ENCODE measurements around the gene FYB1. TPM values are rescaled to one million over a fixed set of nuclear protein-coding genes. Genes with fewer than 3 reads are reported as not detected.
"Not testable (repeated sequence)": the region's sequence is repeated elsewhere in the genome, so short reads cannot be mapped to it uniquely, and the experiment has no call there.

Gene FYB1
- total RNA-seq, 2 experiments from 2014 or later = 82.8 to 83.0 TPM

DNA sequence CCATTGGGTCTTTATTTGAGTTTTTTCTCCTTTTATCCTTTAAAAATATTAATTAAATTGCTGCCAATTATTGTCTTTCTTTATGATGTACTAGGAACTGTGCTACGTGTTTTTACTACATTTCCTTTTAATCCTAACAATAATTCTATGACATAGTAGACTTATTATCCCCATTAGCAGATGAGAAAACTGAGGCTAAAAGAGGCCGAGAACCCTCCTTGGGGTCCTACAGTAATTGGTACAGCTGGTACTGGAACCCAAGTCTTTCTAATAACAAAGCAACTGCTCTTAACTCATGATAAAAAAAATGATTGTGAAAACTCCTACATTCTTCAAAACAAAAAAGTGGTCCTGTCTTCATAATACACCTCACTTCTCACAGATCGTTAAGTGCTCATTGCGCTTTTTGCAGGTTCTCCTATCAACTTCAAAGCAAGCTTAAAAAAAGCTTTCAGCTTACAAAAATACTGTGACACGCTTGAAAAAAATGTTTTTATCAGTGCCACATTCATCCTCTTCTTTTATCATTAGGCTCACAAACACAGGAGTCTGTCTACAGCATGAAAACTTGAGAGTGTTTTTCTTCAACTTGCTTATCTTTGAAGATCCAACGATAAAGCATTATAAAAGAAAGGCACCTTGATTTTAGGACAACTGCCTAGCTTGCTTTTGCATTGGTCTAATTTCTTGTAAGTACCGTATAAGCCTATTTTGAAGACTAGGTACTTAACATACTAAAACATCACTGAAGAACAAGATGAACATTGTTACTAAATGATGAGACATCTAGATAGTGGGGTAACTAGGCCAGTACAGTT, 32.4 kb downstream of the FYB1 start:
- intact Hi-C loops (cut with micrococcal nuclease) = loop anchor here (1.0 kb wide), 1 partner anchor 10 kb away; no protein-coding TSS in a partner anchor
- Mint-ChIP-seq H3K36me3 (ENCODE audit: low read depth) (peaks cover 10% of the 10 kb centered on the region), H3K27ac (peak overlapping the region; percentile 96), H3K27me3 (no peaks in the 10 kb centered on the region), H3K4me1 (ENCODE audit: low read depth) (peaks cover 85% of the 10 kb centered on the region), H3K9me3 (no peaks in the 10 kb centered on the region), H3K4me3 (peak overlapping the region; percentile 72)
- ATAC-seq = no peak
- ChIA-PET CTCF (interaction anchor here (0.6 to 2.5 kb wide), 14 partner anchors 8 to 96 kb away, joined by 3 to 14 read pairs (median 4); no protein-coding TSS in a partner anchor), POLR2A (interaction anchor here (0.7 to 18.3 kb wide), 9 partner anchors 9 to 115 kb away, joined by 3 to 202 read pairs (median 5); partner anchors contain the start of gene RICTOR)
- TF ChIP-seq, protein P1, sequence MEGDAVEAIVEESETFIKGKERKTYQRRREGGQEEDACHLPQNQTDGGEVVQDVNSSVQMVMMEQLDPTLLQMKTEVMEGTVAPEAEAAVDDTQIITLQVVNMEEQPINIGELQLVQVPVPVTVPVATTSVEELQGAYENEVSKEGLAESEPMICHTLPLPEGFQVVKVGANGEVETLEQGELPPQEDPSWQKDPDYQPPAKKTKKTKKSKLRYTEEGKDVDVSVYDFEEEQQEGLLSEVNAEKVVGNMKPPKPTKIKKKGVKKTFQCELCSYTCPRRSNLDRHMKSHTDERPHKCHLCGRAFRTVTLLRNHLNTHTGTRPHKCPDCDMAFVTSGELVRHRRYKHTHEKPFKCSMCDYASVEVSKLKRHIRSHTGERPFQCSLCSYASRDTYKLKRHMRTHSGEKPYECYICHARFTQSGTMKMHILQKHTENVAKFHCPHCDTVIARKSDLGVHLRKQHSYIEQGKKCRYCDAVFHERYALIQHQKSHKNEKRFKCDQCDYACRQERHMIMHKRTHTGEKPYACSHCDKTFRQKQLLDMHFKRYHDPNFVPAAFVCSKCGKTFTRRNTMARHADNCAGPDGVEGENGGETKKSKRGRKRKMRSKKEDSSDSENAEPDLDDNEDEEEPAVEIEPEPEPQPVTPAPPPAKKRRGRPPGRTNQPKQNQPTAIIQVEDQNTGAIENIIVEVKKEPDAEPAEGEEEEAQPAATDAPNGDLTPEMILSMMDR (IDR thresholded peaks at IDR 0.05) = no peak
- no peak for DNase-seq

DNA sequence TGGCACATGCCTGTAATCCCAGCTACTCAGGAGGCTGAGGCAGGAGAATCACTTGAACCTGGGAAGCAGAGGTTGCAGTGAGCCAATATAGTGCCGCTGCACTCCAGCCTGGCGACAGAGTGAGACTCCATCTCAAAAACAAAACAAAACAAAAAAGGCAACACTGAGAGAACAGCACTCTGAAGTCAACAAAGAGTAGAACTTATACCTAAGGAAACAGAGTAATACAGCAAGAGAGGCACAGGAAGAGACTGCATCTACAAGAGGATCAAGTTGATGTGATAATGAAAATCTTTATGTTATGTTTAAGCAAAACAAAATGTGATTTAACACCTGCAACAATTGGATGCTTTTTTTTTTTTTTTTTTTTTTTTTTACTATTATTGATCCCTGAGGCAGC, 33.1 kb downstream of the FYB1 start:
- TF ChIP-seq, protein P1 (IDR thresholded peaks at IDR 0.05) = no peak
- ChIA-PET POLR2A (interaction anchor here (1.2 to 18.3 kb wide), 4 partner anchors 10 to 21 kb away, joined by 3 to 202 read pairs (median 6); no protein-coding TSS in a partner anchor), CTCF (interaction anchor here (1.0 to 2.5 kb wide), 10 partner anchors 8 to 105 kb away, joined by 3 to 9 read pairs (median 4); no protein-coding TSS in a partner anchor)
- Mint-ChIP-seq H3K4me3 (peak overlapping the region; percentile 72), H3K36me3 (ENCODE audit: low read depth) (peaks cover 12% of the 10 kb centered on the region), H3K27me3 (no peaks in the 10 kb centered on the region), H3K4me1 (ENCODE audit: low read depth) (peaks cover 85% of the 10 kb centered on the region), H3K27ac (peak overlapping the region; percentile 96), H3K9me3 (no peaks in the 10 kb centered on the region)
- intact Hi-C loops (cut with micrococcal nuclease) = no loop called here
- ATAC-seq = peak; percentile 8
- DNase-seq = no peak

DNA sequence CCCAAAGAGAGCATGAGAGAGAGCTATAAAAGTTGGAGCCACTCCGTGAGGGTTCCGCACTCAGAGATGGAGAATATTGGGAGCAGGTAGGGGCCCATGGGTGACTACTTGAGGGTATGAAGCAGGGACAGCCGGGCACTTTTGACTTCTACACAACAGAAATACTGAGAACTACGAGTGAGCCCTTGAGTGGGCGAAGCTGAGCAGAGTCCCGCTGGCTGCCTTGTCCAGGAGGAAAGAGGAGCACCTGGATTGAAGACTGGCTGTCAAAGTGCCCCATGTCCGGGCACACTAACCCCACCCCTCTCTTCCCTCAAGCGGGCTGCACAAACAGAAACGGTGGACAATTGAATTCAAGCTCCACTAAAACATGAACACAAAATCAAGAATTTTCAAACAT, 33.6 kb downstream of the FYB1 start:
- ATAC-seq = peak; percentile 10
- POLR2A ChIA-PET = interaction anchor here (1.2 to 18.3 kb wide), 3 partner anchors 10 to 20 kb away, joined by 3 to 202 read pairs (median 7); no protein-coding TSS in a partner anchor
- H3K4me1 Mint-ChIP-seq (ENCODE audit: low read depth) = peaks cover 85% of the 10 kb centered on the region
- TF ChIP-seq, protein P1 (IDR thresholded peaks at IDR 0.05) = no peak
- intact Hi-C loops (cut with micrococcal nuclease) = no loop called here
- no peaks in the 10 kb centered on the region for H3K9me3 Mint-ChIP-seq
- H3K4me3 Mint-ChIP-seq = peak overlapping the region; percentile 72
- peak; percentile 35 for DNase-seq
- H3K27ac Mint-ChIP-seq = peak overlapping the region; percentile 96
- CTCF ChIA-PET = interaction anchor here (1.2 to 2.5 kb wide), 5 partner anchors 14 to 105 kb away, joined by 3 to 9 read pairs (median 4); no protein-coding TSS in a partner anchor
- H3K36me3 Mint-ChIP-seq (ENCODE audit: low read depth) = peaks cover 12% of the 10 kb centered on the region
- no peaks in the 10 kb centered on the region for H3K27me3 Mint-ChIP-seq

DNA sequence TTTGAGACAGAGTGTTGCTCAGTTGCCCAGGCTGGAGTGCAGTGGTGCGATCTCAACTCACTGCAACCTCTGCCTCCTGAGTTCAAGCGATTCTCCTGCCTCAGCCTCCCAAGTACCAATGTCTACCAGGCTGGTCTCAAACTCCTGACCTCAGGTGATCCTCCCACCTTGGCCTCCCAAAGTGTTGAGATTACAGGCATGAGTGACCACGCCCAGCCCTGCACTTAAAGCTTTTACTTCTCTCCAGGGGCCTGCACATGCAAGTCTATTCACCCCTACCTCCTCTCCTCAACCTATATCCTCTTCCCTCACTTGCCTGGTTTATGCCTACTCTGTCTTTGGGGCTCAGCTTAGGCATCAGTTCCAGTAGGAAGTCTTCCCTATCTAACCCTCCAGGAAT, 39.8 kb downstream of the FYB1 start:
- H3K9me3 Mint-ChIP-seq, ATAC-seq, H3K27me3 Mint-ChIP-seq: not testable (repeated sequence)
- Mint-ChIP-seq H3K4me1 (ENCODE audit: low read depth) (peaks cover 90% of the 10 kb centered on the region), H3K4me3 (peak overlapping the region; percentile 55), H3K27ac (peak overlapping the region; percentile 89), H3K36me3 (ENCODE audit: low read depth) (peaks cover 21% of the 10 kb centered on the region)
- peak; percentile 28 for DNase-seq
- ChIA-PET CTCF (interaction anchor here (1.4 to 3.4 kb wide), 4 partner anchors 10 to 38 kb away, joined by 5 to 12 read pairs (median 8); no protein-coding TSS in a partner anchor), POLR2A (interaction anchor here (7.9 to 15.6 kb wide), 2 partner anchors 15 kb away, joined by 60 to 202 read pairs; no protein-coding TSS in a partner anchor)
- intact Hi-C loops (cut with micrococcal nuclease) = loop anchor here (5.0 kb wide), 1 partner anchor 33 kb away; no protein-coding TSS in a partner anchor

DNA sequence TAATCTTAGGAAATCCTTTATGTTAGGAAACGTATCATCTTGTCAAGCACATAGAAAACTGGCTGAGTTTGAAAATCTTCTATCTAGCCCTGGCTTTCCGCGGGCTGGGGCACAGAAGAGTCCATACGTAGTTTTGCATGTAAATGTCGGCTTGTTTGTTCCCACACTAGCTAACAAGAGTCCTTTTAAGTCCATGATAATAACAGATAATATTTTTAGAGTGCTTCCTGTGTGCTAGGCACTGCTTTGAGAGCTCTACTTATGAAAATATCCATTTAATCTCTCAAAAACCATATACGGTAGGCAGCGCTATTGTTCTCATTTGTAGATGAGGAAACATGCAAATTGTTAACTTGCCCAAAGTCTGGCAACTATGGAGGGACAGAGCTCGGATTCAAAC, 40.5 kb downstream of the FYB1 start:
- peaks cover 2% of the 10 kb centered on the region for H3K9me3 Mint-ChIP-seq
- TF ChIP-seq, protein P1 (IDR thresholded peaks at IDR 0.05) = no peak
- DNase-seq (peak; percentile 14), ATAC-seq (no peak)
- ChIA-PET CTCF (interaction anchor here (0.9 to 3.4 kb wide), 8 partner anchors 8 to 62 kb away, joined by 3 to 12 read pairs (median 4); no protein-coding TSS in a partner anchor), POLR2A (interaction anchor here (7.9 to 15.6 kb wide), 2 partner anchors 14 to 15 kb away, joined by 60 to 202 read pairs; no protein-coding TSS in a partner anchor)
- no peaks in the 10 kb centered on the region for H3K27me3 Mint-ChIP-seq
- peaks cover 24% of the 10 kb centered on the region for H3K36me3 Mint-ChIP-seq (ENCODE audit: low read depth)
- peaks cover 95% of the 10 kb centered on the region for H3K4me1 Mint-ChIP-seq (ENCODE audit: low read depth)
- peak overlapping the region; percentile 89 for H3K27ac Mint-ChIP-seq
- intact Hi-C loops (cut with micrococcal nuclease) = loop anchor here (5.0 kb wide), 1 partner anchor 33 kb away; no protein-coding TSS in a partner anchor
- H3K4me3 Mint-ChIP-seq = peak overlapping the region; percentile 55

Data from activated CD8-positive, alpha-beta T cell treated with anti-CD3 and anti-CD28 coated beads for 36 hours (primary cell).